DMS114 treated with DMSO at 0.1 percent for 48 hours (cell line): ENCODE data around the gene LDB3.

Source experiments
- DNase-seq: peaks from one replicate; lab custom pipeline; 2025; ENCODE audit not compliant: unreplicated experiment; lab: John Stamatoyannopoulos, UW

Gene LDB3

GRCh38 chr10:86651021-86651471 lies 17.3 kb upstream of the LDB3 start:
- no peak for DNase-seq

DNA sequence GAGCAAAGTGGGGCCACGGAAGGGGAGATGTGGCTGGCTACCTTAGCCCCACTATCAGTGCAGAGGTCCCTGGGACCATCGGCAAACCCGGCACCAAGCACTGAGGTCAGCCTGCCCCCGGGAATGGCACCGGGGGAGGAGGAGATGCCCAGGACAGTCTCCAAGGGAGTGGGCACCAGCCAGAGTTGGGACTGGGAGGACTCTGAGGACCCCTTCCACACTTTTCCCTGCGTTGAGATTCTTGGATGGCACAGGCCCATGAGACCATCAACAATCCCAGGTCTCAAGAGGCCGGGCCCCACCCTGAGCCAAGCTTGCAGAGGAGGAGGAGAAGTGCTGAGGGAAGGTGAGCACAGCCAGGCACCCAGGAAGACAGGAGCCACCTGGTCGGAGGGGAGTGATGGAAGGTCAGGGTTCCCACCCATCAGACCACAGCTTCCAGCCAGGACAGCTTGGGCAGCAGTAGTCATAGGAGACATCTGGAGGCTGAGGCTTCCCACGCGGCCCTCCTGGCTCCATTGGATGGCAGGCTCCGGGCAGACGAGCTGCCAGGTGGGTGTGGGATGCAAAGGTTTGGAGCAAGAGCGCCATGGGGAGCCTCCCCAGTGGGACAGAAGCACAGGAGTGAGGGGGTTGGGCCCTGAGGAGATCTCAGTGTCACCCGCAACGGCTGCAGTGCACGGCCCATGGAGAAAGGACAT lies 16.5 kb upstream of the LDB3 start:
- DNase-seq = no peak

- DNase-seq = no peak
These were observed 15.7 kb upstream of the LDB3 start for GRCh38 chr10:86652361-86653202.

DNA sequence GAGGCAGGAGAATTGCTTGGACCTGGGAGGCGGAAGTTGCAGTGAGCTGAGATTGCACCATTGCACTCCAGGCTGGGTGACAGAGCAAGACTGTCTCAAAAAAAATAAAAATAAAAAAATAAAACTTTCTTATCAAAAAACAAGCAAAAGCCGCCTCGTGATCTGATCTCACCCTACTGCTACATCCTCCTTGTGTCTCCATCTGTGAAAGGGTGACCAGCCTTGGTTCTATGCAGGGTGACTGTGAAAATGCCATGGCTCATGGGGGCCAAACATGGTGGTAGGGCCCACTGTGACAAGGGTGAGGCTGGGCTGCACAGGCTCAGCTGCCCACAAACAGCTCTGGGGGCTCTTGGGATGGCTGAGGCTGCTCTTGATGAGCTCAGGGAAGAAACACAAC lies 14.9 kb upstream of the LDB3 start:
- no peak for DNase-seq

DNA sequence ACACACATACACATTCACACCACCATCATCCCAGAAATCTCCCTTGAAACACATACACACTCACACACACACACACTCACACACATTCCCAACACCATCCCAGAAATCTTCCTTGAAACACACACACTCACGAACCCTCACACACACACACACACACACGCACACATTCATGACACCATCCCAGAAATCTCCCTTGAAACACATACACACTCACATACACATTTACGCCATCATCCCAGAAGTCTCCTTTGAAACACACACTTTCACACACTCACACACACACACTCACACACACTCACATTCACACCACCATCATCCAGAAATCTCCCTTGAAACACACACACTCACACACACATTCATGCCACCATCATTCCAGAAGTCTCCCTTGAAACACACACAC lies 14.3 kb upstream of the LDB3 start:
- no peak for DNase-seq

GRCh38 chr10:86654411-86655172 lies 13.7 kb upstream of the LDB3 start, which contains the start of gene OPN4:
TSS of gene OPN4 (plus strand) at chr10:86654547. CDS start at chr10:86654784, 237 bp downstream.
- no peak for DNase-seq

GRCh38 chr10:86655173-86655540 lies 13.2 kb upstream of the LDB3 start:
- no peak for DNase-seq

DNA sequence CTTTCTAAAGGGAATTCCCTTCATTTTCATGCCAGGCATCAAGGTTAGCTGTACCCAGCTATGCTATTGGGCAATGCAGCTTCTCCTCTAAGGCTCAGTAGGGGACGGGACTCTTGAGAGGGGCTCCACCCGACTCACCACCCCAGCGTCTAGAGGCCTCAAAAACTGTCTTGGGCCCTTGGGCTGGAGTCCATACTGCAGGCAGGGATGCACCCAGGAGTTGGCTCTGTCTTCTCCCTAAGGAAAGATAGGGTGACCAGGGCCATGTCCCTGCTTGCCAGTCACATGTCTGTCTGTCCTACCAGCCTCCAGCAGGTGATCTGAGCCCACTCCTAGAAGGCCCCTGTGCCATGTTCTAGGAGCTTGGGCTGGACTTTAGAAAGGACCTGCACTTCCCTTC lies 12.7 kb upstream of the LDB3 start:
- DNase-seq = no peak

DNA sequence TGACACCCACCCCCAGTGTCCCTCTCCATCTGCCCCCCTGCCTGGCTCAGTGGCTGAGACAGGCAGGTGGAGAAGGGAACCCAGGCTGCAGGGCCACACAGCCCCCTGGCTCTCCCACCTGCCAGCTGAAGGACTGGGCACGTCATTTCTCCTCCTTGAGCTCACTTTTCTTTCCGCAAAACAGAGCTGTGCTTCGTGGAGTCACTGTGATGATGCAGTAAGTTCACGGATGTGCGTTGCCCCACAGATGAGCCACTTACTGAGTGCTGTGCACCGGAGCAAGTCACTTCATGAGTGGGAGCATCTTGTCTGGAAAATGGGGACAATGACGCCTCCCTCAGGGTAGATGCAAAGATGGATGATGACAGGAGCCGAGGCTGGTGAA lies 11.3 kb upstream of the LDB3 start:
- DNase-seq = no peak

GRCh38 chr10:86657396-86658011 lies 10.8 kb upstream of the LDB3 start:
- no peak for DNase-seq

GRCh38 chr10:86658261-86658741 lies 10.0 kb upstream of the LDB3 start:
- DNase-seq = no peak

GRCh38 chr10:86658751-86659150 lies 9.6 kb upstream of the LDB3 start:
- DNase-seq = no peak

- DNase-seq = no peak
These were observed 9.1 kb upstream of the LDB3 start for GRCh38 chr10:86659161-86659691.

GRCh38 chr10:86659721-86660453 lies 8.4 kb upstream of the LDB3 start:
- DNase-seq = no peak

DNA sequence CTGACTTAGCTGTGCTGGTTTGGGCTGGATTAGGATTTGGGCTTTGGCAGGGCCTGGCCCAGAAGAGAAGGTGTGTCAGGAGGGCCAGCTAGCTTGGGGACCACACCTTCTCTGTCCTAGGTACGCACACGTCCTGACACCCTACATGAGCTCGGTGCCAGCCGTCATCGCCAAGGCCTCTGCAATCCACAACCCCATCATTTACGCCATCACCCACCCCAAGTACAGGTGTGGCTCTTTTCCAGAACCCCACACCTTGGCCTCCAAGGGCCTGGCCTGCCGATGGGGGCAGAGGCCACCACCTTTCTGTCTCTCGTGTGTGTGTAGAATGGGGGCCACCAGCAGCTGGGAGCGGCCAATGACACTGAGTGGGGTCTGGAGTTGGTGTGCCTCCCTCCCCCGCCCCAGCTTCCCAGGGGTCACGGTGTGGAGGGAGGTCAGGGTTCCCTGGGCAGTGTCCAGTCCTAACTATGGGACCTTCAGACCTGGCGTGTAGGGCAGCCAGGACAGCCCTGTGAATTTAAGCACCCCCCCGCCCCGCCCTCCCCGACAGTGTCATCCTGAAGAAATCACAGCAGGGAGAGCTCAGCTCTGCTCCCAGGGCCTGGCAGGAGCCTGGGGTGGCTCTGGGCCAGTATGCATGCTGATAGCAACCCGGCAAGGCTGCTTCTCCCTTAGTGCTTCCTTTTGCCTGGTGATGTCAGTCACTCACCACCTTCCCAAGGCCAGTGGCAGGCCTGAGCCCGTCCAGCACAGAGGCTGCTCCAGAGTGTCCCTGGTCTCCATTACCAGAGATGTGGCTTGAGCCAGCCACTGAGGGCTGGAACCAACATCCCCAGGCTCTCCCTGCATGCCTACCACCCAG lies 6.9 kb upstream of the LDB3 start:
- no peak for DNase-seq

DNA sequence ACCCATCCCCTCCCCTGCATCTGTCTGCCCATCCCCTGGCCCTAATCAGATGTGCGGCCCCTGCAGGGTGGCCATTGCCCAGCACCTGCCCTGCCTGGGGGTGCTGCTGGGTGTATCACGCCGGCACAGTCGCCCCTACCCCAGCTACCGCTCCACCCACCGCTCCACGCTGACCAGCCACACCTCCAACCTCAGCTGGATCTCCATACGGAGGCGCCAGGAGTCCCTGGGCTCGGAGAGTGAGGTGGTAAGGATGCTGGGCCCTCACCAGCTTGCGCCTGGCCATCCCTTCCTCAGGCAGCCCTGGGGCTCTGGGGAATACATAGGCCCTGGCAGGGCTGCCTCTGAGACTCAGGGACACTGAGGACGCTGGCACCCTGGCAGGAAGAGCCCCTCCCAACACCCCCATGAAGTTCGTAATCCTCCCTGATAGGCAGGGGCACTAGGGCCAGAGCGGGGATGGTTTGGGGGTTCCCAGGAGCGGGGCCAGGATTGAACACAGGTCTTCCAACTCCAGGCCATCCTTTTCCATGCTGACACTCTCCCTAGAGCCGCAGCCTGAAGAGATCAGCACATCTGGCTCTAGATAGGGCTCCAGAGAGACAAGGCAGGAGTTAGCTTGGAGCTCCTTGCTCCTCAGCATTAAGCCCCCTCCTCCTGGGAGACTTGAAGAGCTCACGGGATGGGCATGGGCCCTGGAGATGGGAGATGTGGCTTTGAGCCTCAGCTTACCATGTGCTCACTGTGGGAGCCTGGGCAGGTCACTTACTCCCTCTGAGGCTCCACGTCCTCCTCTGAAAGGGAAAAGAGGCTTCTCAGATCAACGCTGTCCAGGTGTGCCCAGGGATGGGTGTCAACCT lies 5.9 kb upstream of the LDB3 start:
- DNase-seq = no peak

DNA sequence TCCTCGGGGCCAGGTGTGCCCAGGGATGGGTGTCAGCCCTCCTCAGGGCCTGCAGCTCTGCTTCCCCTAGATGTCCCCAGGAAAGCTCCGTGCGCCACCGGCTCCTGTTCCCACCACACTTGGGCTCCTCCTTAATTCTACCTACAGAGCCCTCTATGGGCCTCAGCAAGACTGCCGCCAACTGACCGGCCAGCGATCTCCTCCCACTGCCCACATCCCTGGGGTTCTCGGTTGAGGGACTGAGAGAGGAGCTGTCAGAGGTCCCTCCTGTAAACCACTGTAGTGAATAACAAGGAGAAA lies 5.3 kb upstream of the LDB3 start:
- no peak for DNase-seq

DNA sequence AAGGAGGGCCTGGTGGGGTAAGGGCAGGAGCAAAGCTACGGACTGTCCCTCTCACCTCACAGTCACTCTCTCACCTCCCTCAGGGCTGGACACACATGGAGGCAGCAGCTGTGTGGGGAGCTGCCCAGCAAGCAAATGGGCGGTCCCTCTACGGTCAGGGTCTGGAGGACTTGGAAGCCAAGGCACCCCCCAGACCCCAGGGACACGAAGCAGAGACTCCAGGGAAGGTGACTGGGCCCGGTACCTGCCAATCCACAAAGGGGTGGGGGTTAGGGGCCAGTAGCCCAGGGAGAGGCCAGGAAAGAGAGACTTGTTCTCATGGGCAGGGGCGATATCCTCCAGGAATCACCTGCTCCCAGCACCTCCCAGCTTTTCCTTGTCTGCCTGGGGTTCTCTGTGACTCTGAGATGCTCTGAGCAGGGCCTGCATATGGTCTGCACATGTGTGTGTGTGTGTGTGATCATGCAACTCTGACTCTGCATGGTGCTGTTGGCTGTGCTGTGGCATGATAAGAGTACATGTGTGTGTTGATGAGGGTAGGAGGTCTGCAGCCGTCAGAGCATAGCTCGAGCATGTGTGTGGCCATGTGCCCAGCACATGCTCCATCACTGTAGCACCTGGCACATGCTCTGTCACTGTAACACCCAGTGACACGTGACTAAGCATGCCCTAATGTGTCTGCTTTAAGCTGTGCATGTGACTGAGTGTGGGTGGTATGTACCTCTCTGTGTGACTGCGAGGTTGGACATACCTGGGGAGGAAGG lies 4.6 kb upstream of the LDB3 start:
- DNase-seq = no peak
